NCI-H82 treated with DMSO at 0.1 percent for 48 hours (cell line): Measurements from ENCODE around the gene C1orf21.

Experiments used
- DNase-seq: peaks from one replicate; lab custom pipeline; 2025; ENCODE audit not compliant: unreplicated experiment; lab: John Stamatoyannopoulos, UW

Gene C1orf21

DNA sequence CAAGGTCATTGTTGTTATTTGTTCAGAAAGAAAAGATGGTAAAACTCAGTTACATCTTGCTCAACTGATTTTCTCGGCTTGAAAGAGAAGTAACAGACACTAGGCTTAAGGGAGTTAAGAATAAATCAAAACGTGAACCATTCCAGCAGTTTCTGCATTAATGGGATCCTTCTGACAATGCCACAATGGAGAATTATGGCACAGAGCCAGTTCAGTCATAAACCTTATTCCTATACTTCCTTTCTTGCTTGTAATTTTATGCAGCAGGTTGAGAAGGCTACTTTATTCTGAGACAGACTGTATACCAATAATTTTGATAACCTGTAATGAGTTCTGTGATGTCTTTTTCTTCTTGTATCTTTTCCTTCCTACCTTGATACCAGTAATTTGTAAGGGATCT, 167.0 kb downstream of the C1orf21 start:
- DNase-seq, result no peak

DNA sequence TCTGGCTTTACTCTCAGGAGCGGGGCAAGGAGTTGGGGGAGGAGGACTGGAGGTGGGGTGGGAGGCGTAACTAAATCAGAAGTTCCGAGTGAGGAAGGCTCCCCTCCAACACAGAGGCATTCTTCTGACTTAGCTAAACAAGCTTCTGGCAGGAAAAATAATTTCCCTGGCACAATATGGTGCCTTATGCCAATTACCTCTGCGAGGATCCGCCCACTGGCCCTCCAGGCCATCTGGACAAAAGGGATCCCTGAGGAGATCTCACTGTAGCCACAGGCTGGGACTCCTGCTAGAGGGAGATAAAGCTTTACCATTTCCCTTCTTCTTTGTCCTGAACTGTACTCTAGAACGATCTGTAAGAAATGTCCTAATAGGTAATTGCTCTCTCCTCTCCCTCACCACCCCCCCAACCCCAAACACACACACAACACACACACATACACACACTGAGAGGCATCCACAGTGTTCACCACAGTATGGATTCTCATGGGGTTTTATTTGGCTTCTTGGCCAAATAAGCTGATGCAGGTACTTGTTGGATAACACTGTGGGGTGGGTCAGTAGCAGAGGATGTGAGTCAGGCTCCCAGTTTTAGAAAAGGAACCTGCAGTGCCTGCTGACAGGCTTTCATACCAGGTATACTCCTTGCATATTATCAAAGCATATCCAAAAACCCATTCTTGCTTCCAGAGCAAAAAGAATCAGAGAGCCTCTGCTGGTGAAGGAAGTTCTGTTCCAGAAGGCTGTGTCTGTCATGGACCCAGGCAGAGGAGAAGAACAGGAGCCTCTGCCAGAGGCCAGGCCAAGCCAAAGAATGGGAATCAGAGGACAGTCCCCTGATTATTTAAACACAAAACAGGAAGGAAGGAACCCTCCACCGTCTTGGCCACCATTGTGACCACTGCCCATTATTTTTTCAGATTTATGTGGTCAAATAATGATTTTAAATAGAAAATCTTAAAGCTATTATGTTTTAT, 169.1 kb downstream of the C1orf21 start:
- no peak for DNase-seq

- no peak for DNase-seq
These were observed 169.8 kb downstream of the C1orf21 start for GRCh38 chr1:184556665-184557064.

GRCh38 chr1:184557423-184558347, 170.9 kb downstream of the C1orf21 start:
- DNase-seq, result no peak

DNA sequence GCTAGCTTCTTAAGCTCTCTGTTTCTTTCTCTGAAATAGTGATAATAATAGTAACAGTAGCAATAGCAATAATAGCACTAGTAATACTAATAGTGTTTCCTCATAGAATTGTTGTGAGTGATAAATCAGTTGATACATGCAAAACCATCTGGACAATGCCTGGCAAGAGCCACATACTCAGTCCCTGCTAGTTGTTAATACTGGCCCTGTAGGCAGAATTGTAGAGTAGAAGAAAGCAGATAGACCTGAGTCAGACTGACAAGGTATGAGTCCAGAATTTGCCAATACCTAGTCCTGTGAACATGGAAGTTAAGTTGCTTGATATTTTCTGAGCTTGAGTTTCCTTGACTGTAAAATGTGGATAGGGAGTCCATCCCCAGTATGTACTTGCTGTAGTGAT, 171.9 kb downstream of the C1orf21 start:
- no peak for DNase-seq

DNA sequence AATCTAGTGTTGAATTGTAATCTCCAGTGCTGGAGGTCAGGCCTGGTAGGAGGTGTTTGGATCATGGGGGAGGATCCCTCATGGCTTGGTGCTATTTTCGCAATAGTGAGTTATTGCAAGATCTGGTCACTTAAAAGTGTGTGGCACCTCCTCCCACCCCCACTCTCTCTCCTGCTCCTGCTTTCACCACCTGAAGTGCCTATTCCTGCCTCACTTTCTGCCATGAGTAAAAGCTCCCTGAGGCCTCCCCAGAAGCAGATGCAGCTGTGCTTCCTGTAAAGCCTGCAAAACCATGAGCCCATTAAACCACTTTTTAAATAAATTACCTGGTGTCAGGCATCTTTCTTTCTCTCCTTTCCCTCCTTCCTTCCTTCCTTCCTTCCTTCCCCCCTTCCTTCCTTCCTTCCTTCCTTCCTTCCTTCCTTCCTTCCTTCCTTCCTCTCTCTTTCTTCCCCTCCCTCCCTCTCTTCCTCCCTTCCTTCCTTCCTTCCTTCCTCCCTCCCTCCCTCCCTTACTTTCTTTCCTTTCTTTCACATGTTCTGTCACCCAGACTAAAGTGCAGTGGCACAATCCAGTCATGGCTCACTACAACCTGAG, 172.4 kb downstream of the C1orf21 start:
- DNase-seq, result no peak

DNA sequence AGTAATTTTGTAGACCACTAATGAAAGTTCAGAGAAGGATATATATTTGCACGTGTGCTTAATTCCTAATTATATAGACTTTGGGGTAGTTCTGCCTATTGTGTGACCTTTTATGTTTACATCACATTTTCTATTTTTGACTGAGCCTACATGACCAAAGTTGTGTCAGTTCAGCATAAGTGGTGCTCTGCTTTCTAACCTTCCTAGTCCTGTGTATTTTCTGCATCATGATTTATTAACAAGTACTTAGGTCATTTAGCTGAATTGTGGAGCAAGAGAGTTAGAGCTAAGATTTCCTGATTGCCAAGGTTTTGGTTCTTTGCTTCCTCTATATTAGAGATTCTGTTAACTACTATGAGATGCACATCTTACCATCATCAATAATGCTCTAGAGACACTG, 176.0 kb downstream of the C1orf21 start:
- DNase-seq, result no peak

DNA sequence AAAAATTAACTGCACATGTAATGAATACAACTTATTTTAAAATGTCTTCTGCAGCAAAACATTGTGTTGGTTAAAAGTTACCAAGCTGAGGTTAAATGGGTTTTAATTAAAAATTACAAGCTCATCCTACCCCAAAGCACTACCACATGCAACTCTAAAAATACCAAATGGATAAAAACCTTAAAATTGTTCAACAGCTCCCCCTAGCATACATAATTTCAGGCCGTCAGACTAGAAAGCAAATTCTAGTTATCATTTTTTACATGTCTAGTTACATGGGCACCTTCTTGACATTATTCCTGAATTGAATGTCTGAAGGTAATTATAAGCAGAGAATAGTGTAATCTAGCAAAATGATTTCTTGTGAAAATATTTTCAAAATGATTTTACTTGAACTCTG, 176.5 kb downstream of the C1orf21 start:
- peak; percentile 28 for DNase-seq

DNA sequence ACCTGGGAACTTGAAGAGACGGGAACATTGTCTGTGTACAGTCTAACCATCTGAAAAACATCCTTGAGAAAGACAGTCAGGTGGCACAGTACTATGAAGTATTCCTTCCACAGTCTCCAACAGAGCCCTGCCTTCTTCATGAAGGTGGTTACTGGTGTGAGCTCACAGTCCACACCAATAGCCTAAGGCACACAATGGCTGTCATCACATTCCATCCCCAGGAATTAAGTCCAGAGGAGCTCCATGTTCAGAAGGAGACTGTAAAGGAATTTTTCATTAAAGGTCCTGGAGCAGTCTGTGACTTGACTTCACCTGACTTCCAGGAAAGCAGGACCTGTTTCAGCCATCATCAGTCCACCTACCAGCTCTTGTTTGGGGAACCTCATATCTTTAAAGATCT, 180.2 kb downstream of the C1orf21 start:
- DNase-seq, result no peak

DNA sequence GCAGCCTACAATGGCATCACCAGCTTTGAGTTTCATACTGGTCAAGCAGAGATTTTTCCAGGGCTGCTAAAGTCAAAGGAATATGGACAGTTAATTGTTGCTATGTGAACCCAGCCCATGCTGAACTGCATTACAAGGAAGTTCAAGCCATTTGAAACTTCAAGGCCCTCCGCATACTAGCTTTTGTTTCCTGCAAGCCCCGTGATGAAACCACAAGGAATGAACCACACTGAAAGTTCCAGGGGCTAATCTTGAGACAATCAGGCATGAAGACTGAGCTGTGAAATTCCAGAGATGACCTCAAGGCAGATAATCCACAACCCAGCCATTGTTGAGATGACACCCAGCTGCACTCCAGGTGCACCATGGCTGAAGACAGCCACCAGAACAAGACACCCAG, 180.8 kb downstream of the C1orf21 start:
- DNase-seq, result no peak

DNA sequence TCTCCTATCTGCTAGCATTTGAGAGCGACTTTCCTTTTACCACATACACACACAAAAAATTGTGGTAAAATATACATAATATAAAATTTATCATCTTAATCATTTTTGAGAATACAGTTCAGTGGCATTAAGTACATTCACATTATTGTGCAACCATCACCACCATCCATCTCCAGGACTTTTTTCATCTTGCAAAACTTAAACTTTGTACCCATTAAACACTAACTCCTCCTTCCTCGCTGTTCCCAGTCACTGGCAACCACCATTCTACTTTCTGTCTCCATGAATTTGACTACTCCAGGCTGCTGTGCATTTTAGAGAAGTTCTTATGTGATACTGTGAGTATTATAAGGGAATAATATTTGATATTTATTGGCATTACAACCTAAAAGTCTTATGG, 181.3 kb downstream of the C1orf21 start:
- no peak for DNase-seq

DNA sequence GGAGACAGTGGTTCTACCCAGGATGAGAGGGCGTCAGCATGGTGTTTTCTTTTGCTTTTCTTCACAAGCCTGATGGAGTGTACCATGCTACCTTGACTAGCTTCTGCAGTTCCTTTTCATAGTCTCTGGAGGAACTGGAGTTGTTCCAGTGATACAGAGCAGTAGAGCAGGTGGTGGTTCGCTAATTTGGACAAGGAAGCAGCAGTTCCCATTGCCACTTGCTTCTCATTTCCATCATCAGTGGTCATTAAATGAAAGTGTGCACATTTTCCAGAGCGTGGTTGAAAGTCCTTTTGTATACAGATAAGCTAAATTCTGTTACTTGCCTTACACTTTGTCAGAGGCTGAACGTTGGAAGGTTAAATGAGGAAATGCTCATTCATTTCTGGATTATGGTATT, 182.3 kb downstream of the C1orf21 start:
- no peak for DNase-seq

- no peak for DNase-seq
These were observed 187.8 kb downstream of the C1orf21 start for GRCh38 chr1:184574588-184574987.

DNA sequence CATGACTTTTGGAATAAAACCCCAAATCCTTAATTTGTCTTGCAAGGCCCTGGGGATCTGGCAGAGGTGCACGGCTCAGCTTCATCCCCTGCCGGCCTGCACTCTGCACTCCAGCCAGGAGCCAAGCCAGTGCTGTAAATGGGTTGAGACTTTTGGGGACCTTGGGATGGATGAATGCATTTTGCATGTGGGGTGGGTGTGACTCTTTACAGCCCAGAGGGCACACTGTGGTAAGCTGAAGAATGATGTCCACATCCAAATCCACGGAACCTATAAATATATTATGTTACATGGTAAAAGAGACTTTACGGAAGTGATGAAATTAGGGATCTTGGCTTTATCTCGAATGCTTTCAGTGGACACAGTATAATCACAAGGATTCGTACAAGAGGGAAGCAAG, 190.0 kb downstream of the C1orf21 start:
- no peak for DNase-seq

- DNase-seq, result no peak
These were observed 190.5 kb downstream of the C1orf21 start for GRCh38 chr1:184577319-184577718.

GRCh38 chr1:184582411-184582810, 195.6 kb downstream of the C1orf21 start:
- no peak for DNase-seq

DNA sequence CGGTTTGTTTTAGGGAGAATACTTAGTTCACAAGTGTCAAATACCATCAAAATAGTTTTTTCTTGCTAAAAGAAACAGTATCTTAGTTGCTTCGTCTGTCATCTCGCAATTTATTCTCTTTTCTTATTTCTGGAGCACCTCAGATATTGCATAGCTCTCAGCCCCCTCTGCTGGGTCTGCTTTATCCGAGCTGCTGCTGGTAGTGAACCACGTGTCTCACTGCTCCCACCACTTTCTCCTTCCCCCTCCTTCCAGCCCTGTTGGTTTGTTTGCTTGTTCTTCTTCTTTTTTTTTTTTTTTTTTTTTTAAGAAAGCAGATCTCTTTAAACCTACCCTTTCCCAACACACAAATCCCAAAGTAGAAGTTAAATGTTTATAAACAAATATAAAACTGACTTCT, 197.0 kb downstream of the C1orf21 start:
- no peak for DNase-seq

DNA sequence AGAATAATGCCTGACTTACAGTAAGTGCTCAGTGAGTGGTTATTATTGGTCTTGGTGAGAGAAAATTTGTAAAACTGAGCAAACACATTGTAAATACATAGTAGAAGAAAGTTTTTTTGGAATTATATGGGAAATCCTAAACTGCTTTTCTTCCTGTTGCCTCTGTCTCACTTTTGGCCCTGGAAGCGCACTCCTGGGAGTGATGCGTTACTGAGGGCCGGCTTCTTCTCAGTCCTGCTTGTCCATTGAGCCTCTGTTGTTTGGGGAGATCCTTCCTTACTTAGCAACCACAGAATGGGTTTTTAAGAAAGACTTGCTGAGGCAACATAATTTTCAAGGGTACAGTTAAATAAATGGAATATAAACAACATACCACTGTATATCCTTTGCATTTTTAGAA, 201.9 kb downstream of the C1orf21 start:
- DNase-seq, result no peak

- DNase-seq, result no peak
These were observed 203.4 kb downstream of the C1orf21 start for GRCh38 chr1:184590163-184590750.

DNA sequence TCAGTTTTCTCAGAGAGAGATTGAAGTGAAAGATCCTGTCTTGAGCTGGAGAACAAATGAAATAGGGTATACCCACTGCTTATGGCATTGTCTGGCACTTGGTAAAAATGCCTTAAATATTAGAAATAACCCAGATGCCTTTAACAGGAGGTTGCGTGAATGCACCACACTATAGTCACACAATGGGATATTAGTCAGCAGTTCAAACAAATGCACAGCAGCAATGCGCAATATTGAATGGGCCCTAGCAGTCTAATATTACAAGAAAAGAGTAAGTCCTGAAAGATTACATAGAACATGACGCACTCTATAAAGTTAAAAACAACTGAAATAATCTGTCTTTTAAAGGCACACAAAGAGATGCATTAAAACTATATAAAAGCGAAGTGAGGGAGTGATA, 206.8 kb downstream of the C1orf21 start:
- no peak for DNase-seq

DNA sequence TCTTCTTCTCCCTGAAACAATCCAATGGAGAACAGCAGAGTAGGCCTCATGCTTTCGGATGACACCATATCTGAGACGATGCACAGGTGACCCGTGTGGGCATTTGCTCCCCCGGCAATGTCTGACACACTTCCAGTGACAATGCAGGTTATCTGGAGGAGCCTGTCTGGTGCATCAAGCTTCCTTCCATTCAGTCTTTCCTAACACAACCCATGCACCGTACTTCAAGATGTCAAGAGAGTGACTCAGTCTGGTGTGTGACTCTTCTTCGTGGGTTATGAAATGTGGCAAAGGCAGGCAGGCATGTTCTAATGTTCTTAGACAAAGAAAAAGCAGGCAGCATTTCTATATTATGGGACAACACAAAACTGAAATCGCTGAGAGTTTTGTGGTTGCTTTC, 208.8 kb downstream of the C1orf21 start:
- DNase-seq, result no peak
